HUES64 (cell line): ENCODE measurements around the gene PDCD10. TPM values are rescaled to one million over a fixed set of nuclear protein-coding genes. Genes with fewer than 3 reads are reported as not detected.

Source experiments
- H3K27ac ChIP-seq: 2 replicates; pipeline ENCODE4 v1.7.0; 2013; ENCODE audit warnings: low read depth, low read length, inconsistent platforms
- H3K27me3 ChIP-seq: 2 replicates; pipeline ENCODE4 v1.6.1; 2013; ENCODE audit warnings: mild to moderate bottlenecking, low read length; ENCODE audit not compliant: insufficient read depth
- H3K36me3 ChIP-seq: 2 replicates; pipeline ENCODE4 v1.6.1; 2013; ENCODE audit warnings: mild to moderate bottlenecking, low read length; ENCODE audit not compliant: insufficient read depth
- H3K4me1 ChIP-seq: 2 replicates; pipeline ENCODE4 v1.6.1; 2013; ENCODE audit warnings: mild to moderate bottlenecking, low read length, moderate library complexity; ENCODE audit not compliant: insufficient read depth
- H3K4me3 ChIP-seq: 2 replicates; pipeline ENCODE4 v1.5.1; 2013; ENCODE audit warnings: mild to moderate bottlenecking, low read length, moderate library complexity
- H3K9ac ChIP-seq: 2 replicates; pipeline ENCODE4 v1.6.1; 2013; ENCODE audit warnings: mild to moderate bottlenecking, low read depth, low read length
- H3K9me3 ChIP-seq: 2 replicates; pipeline ENCODE4 v1.6.1; 2013; ENCODE audit warnings: low read depth, low read length; ENCODE audit not compliant: insufficient read depth
- WGBS: fragments of 150-250, 120-280 bp; methylation state at CpG from one replicate; pipeline ENCODE4 v1.1.7; 2013; ENCODE audit warnings: missing lambda C conversion rate; 5-methylcytosine and 5-hydroxymethylcytosine counted together
- polyA plus RNA-seq, 2 experiments: library from polyadenylated mRNA; stranded (reverse); fragments of 50-300 nt; gene quantifications; one replicate each; pipeline ENCODE4 v1.2.3, GENCODE V29; 2013

The PDCD10 gene
- 73.6 TPM for polyA plus RNA-seq (2013, experiment 1 of 2)
- polyA plus RNA-seq (2013, experiment 2 of 2), result 77.4 TPM

- Histone ChIP-seq H3K27ac (peak within 1 kb of the TSS; percentile 95), H3K9me3 (no peaks in the 10 kb centered on the region), H3K9ac (peak within 1 kb of the TSS; percentile 93), H3K4me1 (peaks cover 38% of the 10 kb centered on the region), H3K27me3 (no peaks in the 10 kb centered on the region; the same call in 1 of the 2 replicates), H3K4me3 (peak within 1 kb of the TSS; percentile 85), H3K36me3 (0 out of 2 replicates have a peak, but pooled peaks cover 2% of the 10 kb centered on the region)
- under 1% methylated on average over 49 of the region's 49 CpGs for WGBS
These were observed at the start of gene PDCD10 for GRCh38 chr3:167734498-167735232. Gene PDCD10 (minus strand): TSS chr3:167734892. CDS start chr3:167720157, 14,735 bp downstream.

GRCh38 chr3:167783781-167784180 lies 49.1 kb upstream of the PDCD10 start:
- WGBS, result 88% methylated on average over 1 of the region's 1 CpG
- Histone ChIP-seq H3K9me3 (no peaks in the 10 kb centered on the region), H3K36me3 (no peaks in the 10 kb centered on the region), H3K27ac (no peak overlapping the region), H3K4me3 (no peak overlapping the region), H3K4me1 (peaks cover 17% of the 10 kb centered on the region), H3K27me3 (no peaks in the 10 kb centered on the region), H3K9ac (no peak overlapping the region)

GRCh38 chr3:167780214-167780883 lies 45.7 kb upstream of the PDCD10 start:
- Histone ChIP-seq H3K27ac (no peak overlapping the region), H3K9ac (no peak overlapping the region), H3K4me1 (peaks cover 17% of the 10 kb centered on the region), H3K36me3 (no peaks in the 10 kb centered on the region), H3K27me3 (no peaks in the 10 kb centered on the region), H3K4me3 (no peak overlapping the region), H3K9me3 (no peaks in the 10 kb centered on the region; the same call in 1 of the 2 replicates)
- WGBS, result 93% methylated on average over 2 of the region's 2 CpGs

DNA sequence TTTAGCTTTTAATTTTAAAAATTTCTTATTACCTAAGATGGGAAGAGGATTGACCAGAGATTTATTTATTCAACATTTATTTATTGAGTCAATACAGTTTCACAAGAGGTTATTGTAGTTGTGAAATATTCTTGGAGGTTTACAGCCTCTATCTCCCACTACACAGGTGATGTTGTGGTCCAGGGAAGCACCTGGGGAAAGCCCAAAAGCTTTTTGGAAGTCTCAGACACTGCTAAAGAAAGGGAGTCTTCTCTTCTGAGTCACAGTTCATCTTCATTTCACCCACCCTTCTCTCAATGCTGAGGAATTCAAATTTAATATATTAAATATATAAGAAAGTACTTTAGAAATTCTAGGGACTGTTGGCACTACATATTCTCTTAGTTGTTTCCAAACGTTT lies 42.7 kb upstream of the PDCD10 start:
- Histone ChIP-seq H3K4me1 (peaks cover 17% of the 10 kb centered on the region), H3K9ac (no peak overlapping the region)
- 95% methylated on average over 1 of the region's 1 CpG for WGBS

GRCh38 chr3:167776066-167776685 lies 41.5 kb upstream of the PDCD10 start:
- Histone ChIP-seq H3K9ac (no peak overlapping the region), H3K36me3 (no peaks in the 10 kb centered on the region), H3K9me3 (no peaks in the 10 kb centered on the region; the same call in 1 of the 2 replicates), H3K27ac (no peak overlapping the region), H3K4me1 (peaks cover 17% of the 10 kb centered on the region), H3K27me3 (no peaks in the 10 kb centered on the region), H3K4me3 (no peak overlapping the region)
- 95% methylated on average over 4 of the region's 4 CpGs for WGBS

More for the DNA sequence above, 42.7 kb upstream of the PDCD10 start:
- Histone ChIP-seq H3K4me3 (no peak overlapping the region), H3K27me3 (no peaks in the 10 kb centered on the region), H3K9me3 (no peaks in the 10 kb centered on the region; the same call in 1 of the 2 replicates), H3K36me3 (no peaks in the 10 kb centered on the region), H3K27ac (no peak overlapping the region)

GRCh38 chr3:167773584-167773983 lies 38.9 kb upstream of the PDCD10 start:
- H3K9ac ChIP-seq, result no peak overlapping the region
- no peaks in the 10 kb centered on the region for H3K36me3 ChIP-seq
- H3K4me3 ChIP-seq, result no peak overlapping the region
- no peak overlapping the region for H3K27ac ChIP-seq
- WGBS, result 100% methylated on average over 1 of the region's 1 CpG
- no peaks in the 10 kb centered on the region; the same call in 1 of the 2 replicates for H3K4me1 ChIP-seq
- H3K9me3 ChIP-seq, result no peaks in the 10 kb centered on the region; the same call in 1 of the 2 replicates
- no peaks in the 10 kb centered on the region for H3K27me3 ChIP-seq

- Histone ChIP-seq H3K9ac (no peak overlapping the region), H3K27me3 (no peaks in the 10 kb centered on the region), H3K27ac (no peak overlapping the region), H3K9me3 (no peaks in the 10 kb centered on the region; the same call in 1 of the 2 replicates), H3K4me1 (no peaks in the 10 kb centered on the region; the same call in 1 of the 2 replicates), H3K4me3 (no peak overlapping the region), H3K36me3 (no peaks in the 10 kb centered on the region)
- 95% methylated on average over 3 of the region's 3 CpGs for WGBS
These were observed 38.3 kb upstream of the PDCD10 start for GRCh38 chr3:167772992-167773391.

- Histone ChIP-seq H3K36me3 (no peaks in the 10 kb centered on the region), H3K9me3 (no peaks in the 10 kb centered on the region; the same call in 1 of the 2 replicates), H3K4me3 (no peak overlapping the region), H3K27ac (no peak overlapping the region), H3K27me3 (no peaks in the 10 kb centered on the region), H3K9ac (no peak overlapping the region), H3K4me1 (no peaks in the 10 kb centered on the region)
- WGBS, result 62% methylated on average over 2 of the region's 2 CpGs
These were observed 27.6 kb upstream of the PDCD10 start for GRCh38 chr3:167762296-167762695.

DNA sequence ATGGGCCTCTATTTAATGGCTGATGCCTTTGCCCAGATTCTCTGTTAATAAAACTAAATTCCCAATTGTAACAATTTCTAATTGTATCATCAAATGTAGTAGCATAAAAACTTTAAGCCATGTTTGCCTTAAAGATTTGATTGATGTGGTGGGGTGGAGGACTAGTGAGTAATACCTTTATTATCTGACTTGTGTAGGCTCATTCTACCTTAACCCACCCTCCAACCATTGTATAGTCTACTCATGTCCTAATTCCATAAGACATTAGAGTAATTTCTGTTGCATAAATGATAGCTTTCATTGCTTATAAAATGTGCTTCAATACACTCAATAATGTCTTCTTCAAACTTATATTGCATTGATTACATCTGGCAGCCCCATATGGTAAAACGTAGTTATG lies 26.6 kb upstream of the PDCD10 start:
- no peak overlapping the region for H3K27ac ChIP-seq
- H3K9ac ChIP-seq, result no peak overlapping the region
- no peaks in the 10 kb centered on the region; the same call in 1 of the 2 replicates for H3K9me3 ChIP-seq
- H3K4me1 ChIP-seq, result no peaks in the 10 kb centered on the region
- 100% methylated on average over 1 of the region's 1 CpG for WGBS
- no peaks in the 10 kb centered on the region for H3K36me3 ChIP-seq
- no peaks in the 10 kb centered on the region for H3K27me3 ChIP-seq
- H3K4me3 ChIP-seq, result no peak overlapping the region

- Histone ChIP-seq H3K4me1 (no peaks in the 10 kb centered on the region), H3K27ac (no peak overlapping the region), H3K27me3 (no peaks in the 10 kb centered on the region), H3K9ac (no peak overlapping the region), H3K36me3 (no peaks in the 10 kb centered on the region), H3K9me3 (no peaks in the 10 kb centered on the region), H3K4me3 (no peak overlapping the region)
These were observed 19.4 kb upstream of the PDCD10 start for GRCh38 chr3:167754049-167754448.
